GM18499 (cell line): ENCODE measurements around the gene GALNT10.
"Not testable (repeated sequence)": the region's sequence is repeated elsewhere in the genome, so short reads cannot be mapped to it uniquely, and the experiment has no call there.

Experiments
- ATAC-seq: cut with Tn5 transposase; IDR thresholded peaks from one replicate; pipeline ENCODE4 v1.9.1; 2021; ENCODE audit warnings: moderate number of reproducible peaks; ENCODE audit not compliant: insufficient read depth, unreplicated experiment

Gene GALNT10

GRCh38 chr5:154190595-154191304 is at the start of gene GALNT10:
Gene GALNT10 (plus strand): TSS chr5:154190733. CDS start chr5:154190867, 134 bp downstream.
- peak; percentile 32 for ATAC-seq

GRCh38 chr5:154141745-154142221 is 48.8 kb upstream of the GALNT10 start:
- no peak for ATAC-seq

DNA sequence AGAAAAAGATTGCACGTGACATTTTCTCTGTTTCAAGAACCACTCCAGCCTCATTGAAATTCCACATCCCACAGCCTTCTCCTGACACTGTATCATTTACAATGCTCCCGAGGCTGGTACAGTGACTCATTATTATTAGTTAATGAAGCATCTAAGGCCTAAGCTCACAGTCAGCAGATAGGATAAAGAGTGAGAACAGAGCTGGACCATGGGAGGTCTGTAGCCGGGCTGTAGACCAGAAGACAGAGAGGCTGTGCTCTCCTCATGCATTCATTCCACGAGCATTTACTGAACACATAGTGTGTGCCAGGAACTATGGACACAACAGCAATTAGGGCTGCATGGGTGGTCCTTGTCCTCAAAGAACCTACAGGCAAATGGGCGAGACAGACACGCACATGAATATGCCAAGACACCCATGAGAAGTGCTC is 47.3 kb upstream of the GALNT10 start:
- ATAC-seq, result no peak

DNA sequence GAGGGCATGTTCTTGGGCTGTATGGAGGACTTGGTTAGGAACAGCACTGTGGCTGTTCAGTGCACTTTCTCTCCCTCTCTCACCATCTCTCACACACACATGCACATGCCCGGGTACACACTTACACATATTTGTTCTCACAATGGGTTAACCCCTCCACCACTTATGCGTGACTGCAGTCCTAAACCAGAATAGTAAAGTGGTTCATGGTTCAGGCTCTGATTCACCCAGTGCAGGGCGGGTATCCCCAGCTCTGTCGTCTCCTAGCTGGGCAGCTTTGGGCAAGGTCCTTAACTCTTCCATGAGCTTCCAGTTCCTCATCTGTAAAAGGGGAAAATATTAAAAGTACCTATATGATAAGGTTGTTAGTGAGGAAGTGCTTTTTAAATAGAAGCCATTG is 45.3 kb upstream of the GALNT10 start:
- no peak for ATAC-seq

GRCh38 chr5:154146409-154146808 is 44.1 kb upstream of the GALNT10 start:
- ATAC-seq, result no peak

DNA sequence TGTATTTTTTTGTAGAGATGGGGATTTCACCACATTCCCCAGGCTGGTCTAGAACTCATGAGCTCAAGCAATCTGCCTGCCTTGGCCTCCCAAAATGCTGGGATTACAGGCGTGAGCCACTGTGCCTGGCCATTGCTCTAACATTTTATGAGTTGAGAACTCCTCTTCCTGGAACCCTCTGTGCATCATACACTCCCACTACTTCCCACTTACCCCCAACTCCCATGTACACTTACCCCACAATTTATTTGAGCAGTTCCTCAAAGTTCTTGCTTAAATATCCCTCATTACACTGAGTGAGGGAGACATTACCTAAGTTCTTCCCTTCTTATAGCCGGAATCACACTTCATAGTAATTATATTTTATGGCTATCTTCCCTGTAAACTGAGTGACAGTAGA is 42.9 kb upstream of the GALNT10 start:
- ATAC-seq, result no peak

- ATAC-seq, result not testable (repeated sequence)
These were observed 40.1 kb upstream of the GALNT10 start for GRCh38 chr5:154150471-154150870.

GRCh38 chr5:154157483-154158378 is 32.8 kb upstream of the GALNT10 start:
- ATAC-seq, result no peak

- no peak for ATAC-seq
These were observed 32.2 kb upstream of the GALNT10 start for GRCh38 chr5:154158379-154158737.

DNA sequence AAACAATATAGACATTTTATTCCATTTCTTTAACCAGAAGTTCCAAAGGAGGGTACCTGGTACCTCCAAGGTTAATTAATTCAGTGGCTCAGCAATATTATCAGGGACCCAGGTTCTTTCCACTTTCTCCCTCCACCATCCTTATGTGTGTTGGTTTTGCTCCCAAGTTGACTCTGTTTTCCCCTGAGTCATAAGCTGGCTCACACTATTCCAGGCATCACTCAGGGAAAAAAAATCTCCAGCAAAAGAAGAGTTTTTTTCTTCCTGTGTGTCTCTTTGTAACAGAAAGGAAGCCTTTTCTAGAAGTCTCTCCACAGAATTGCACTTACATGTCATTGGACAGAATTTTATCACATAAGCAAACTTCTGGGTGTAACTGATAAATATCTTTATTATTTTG is 31.2 kb upstream of the GALNT10 start:
- ATAC-seq, result no peak

DNA sequence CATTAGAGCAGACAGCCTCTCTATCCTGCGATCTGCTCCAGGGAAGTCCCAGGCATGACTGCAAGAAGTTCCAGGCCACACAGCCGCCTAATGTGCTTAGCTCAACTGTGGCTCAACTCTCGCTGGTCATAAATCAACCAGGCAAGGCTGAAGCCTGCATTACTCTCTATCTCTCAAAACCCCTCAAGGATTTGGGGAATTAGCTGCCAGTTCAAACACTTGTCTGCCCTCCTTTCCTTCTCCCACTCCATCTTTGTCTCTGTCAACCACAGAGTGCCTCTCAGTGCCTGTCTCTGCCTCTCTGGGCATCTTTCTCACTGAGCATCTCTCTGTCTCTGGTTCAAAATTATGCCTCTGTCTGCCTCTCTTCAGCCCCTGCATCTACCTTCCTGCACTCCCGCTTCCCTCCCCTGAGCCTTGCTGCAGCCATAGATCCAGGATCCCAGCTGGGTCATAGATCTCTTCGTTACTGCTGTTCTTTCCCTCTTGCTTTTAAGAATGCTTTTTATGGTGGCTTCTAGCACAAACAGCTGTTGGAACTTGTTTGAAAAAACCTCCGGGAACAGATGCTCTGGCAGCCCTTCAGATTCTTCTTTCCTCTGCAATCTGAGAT is 27.9 kb upstream of the GALNT10 start:
- no peak for ATAC-seq

DNA sequence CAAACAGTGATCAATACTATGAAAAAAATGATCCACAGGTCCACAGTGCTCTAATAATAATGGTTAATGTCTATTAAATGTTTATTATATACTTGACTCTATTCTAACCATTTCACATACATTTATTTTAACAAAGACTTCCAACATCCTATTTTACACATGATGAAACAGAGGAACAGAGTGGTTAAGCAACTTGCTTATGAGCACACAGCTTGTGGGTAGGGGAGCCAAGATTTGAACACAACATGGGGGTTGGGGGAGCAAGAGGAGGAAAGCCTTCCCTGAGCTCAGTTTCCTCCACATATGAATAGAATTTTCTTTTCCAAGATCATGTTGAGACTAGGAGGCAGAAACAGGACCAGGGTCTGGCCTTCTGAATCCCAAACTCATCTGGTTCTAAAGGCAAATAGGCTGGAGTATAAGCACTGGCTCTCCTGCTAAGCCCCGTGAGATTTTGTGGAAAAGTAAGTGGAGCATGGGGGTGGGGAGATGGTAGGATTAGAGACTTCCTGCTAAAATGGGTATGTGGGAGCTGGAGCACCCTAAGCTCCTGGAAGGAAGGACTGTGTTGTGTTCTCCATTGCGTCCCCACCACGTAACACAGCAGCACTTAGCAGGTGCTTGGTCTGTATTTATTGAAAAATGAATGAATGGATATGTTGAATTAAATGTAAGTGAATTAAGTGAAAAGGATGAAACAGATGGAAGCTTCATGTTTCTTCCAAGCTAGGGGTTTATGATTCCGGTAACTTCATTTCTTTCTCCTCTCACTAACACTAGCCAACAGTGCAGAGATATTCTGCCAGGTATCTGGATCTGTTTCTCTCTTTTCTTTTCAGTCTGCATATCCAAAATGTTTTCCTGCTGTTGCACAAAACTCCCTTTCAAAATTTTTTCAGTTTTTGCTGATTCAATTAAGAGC is 26.9 kb upstream of the GALNT10 start:
- no peak for ATAC-seq

GRCh38 chr5:154164249-154164581 is 26.3 kb upstream of the GALNT10 start:
- no peak for ATAC-seq

- no peak for ATAC-seq
These were observed 24.6 kb upstream of the GALNT10 start for GRCh38 chr5:154165886-154166285.

DNA sequence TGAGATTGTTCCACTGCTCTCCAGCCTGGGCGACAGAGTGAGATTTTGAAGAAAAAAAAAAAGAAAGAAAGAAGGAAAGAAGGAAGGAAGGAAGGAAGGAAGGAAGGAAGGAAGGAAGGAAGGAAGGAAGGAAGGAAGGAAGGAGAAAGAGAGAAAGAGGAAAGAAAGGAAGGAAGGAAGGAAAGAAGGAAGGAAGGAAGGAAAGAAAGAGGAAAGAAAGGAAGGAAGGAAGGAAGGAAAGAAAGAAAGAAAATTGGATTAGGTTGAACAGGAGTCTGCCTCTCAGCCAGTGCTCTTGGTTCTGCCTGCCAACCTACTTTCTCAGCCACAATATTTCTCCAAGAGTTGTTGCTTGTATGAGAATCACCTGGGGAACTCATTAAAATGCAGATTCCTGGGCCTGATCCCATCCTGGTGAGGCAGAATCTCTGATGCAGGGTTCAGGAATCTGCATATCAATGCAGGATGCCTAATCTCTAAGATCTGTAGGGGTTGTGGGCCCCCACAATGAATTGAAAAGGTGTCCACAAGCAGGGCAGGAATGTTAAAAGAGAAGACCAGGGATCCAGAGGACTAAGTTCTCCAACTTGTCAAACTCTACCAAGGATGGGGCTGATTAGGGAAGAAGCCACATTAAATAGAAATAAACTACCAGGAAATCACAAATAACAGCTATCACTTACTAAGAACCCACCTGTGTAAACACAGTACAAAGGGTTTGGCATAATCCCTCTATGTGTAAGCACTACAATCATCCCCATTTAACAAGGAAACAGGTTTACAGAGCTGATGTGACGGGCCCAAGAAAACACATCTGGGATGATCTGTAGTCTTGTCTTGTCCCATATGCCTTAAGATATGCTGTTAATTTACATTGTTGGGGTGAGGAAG is 23.4 kb upstream of the GALNT10 start:
- no peak for ATAC-seq

DNA sequence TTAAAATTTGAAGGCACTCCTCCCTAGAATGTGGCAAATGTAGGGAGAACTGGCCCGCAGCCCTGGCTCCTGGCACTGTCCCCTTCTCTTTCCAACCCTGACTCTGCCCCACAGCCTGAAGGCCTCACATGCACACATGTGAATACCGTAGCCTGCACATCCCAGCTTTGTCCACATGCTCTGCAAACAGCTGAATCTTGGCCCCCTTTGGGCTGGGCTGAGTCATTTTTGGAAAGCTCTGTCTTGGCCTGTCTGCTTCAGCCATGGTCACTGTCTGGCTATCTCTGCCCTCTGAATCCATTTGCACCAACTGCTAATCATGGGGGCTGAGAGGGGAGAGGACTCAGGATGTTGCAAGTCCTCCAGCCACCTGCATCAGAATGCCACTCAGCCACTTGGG is 22.1 kb upstream of the GALNT10 start:
- ATAC-seq, result no peak

DNA sequence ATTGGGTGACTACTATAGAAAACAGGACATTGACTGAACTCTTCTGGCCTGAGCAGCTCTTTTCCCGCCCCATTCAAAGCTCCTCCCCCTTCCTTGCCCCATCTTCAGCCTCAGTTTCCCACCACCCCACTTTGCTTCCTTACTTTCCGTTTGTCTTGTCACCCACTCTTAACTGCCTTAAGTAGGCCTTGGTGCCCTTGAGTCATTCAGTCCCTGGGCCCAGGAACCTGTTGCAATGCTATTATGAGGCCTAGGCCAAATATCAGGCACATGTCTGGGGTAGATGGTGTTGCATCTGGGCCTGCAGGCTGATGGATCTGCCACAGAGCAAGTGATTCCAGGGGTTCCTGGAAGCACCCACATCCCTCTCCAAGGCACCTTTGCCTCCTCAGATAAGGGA is 17.7 kb upstream of the GALNT10 start:
- no peak for ATAC-seq

- no peak for ATAC-seq
These were observed 16.4 kb upstream of the GALNT10 start for GRCh38 chr5:154174091-154174490.

GRCh38 chr5:154176181-154176580 is 14.4 kb upstream of the GALNT10 start:
- ATAC-seq, result no peak
